H1 (cell line): ENCODE results near the gene CHST11. TPM values are rescaled to one million over a fixed set of nuclear protein-coding genes. Genes with fewer than 3 reads are reported as not detected.

Source experiments
- CHD2 ChIP-seq: IDR thresholded peaks from 2 replicates; pipeline ENCODE4 v1.6.1; 2012; ENCODE audit warnings: low read length, improper control_type of control experiment
- TBP ChIP-seq: IDR thresholded peaks from 2 replicates; pipeline ENCODE4 v1.6.1; 2011; ENCODE audit warnings: low read depth, low read length, improper control_type of control experiment
- polyA plus RNA-seq, 7 experiments: library from polyadenylated mRNA; depleted of rRNA in 3 of 7; stranded (reverse) in 5 of 7; unstranded in 2 of 7; fragments of >200 nt in 5 of 7; fragments of 200-250 nt in 2 of 7; gene quantifications; 1 replicate in 5 of 7; 2 replicates in 1 of 7; 4 replicates in 1 of 7; pipeline versions ENCODE4 v1.2.1 to v1.2.3, GENCODE V29; 2011 to 2013; ENCODE audit warnings: missing spikeins in 2 of 7, mixed read lengths in 2 of 7
- total RNA-seq: library from RNA; stranded (reverse); fragmentation: NEBNext Ultra II Directional; extraction: Animal tissue kit (Norgen Biotek cat#: 25700); gene quantifications from 2 replicates; pipeline ENCODE4 v1.2.1, GENCODE V29; 2021

Gene CHST11
- total and polyA plus RNA-seq, 2 of the 8 experiments (the other 6 are each of a cell fraction or from before 2014, with no cell fraction given): 14.4 to 20.8 TPM

- TF ChIP-seq CHD2 (no peak), TBP (no peak)
Measured at GRCh38 chr12:104433061-104433460, 23.7 kb upstream of the CHST11 start (continued).
